ENCODE measurements around the gene ZDHHC13.

DNA sequence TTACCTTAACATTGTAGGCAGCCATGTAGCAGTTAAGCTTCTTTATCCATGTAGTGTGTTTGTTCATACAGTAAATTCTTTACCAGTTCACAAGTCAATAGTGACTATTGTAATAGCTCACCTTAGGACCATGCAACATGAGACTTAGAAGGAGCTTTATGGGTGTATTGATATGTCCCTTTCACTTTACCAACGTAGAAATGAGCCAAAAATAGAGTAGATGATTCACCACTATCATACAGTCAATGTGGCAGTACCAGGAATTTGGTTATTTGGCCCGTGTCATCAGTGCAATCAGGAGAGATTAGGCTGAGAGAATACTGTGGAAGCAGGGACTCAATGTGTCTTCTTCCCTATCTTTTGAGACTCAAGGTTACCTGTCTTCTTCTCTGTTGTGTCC is 4.7 kb downstream of the ZDHHC13 start:
- TF ChIP-seq, protein P1, sequence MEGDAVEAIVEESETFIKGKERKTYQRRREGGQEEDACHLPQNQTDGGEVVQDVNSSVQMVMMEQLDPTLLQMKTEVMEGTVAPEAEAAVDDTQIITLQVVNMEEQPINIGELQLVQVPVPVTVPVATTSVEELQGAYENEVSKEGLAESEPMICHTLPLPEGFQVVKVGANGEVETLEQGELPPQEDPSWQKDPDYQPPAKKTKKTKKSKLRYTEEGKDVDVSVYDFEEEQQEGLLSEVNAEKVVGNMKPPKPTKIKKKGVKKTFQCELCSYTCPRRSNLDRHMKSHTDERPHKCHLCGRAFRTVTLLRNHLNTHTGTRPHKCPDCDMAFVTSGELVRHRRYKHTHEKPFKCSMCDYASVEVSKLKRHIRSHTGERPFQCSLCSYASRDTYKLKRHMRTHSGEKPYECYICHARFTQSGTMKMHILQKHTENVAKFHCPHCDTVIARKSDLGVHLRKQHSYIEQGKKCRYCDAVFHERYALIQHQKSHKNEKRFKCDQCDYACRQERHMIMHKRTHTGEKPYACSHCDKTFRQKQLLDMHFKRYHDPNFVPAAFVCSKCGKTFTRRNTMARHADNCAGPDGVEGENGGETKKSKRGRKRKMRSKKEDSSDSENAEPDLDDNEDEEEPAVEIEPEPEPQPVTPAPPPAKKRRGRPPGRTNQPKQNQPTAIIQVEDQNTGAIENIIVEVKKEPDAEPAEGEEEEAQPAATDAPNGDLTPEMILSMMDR (IDR thresholded peaks at IDR 0.05; ENCODE audit: insufficient read depth, low read length): no peak
- no peak for TF ChIP-seq POLR2AphosphoS5 (IDR thresholded peaks at IDR 0.05; ENCODE audit: low read depth)
- TF ChIP-seq REST (IDR thresholded peaks at IDR 0.05; ENCODE audit: insufficient replicate concordance, low read depth): no peak
